Vagina (tissue), 2 donors: ENCODE data around the gene UTY.

ENCODE experiments used
- CTCF ChIP-seq, 3 experiments: fragments of 450-650 bp in 2 of 3; fragments of 200-600 bp in 1 of 3; sonication (generic) in 1 of 3; IDR thresholded peaks; one replicate each; pipeline ENCODE4 v1.5.1; 2017 to 2019; ENCODE audit warnings: antibody characterized with exemption in 3 of 3, mild to moderate bottlenecking in 2 of 3, moderate library complexity in 2 of 3
- POLR2A ChIP-seq, 2 donors: fragments of 450-650 bp; IDR thresholded peaks; one replicate each; pipeline ENCODE4 v1.6.1; 2017; ENCODE audit warnings: antibody characterized with exemption in 2 of 2, mild to moderate bottlenecking in 2 of 2, moderate library complexity in 2 of 2
- POLR2AphosphoS5 ChIP-seq, 2 donors: sonication (generic); formaldehyde crosslinking; IDR thresholded peaks; one replicate each; pipeline ENCODE4 v1.9.0; 2017; ENCODE audit warnings: antibody characterized with exemption in 2 of 2, mild to moderate bottlenecking in 2 of 2, low read depth in 1 of 2; ENCODE audit not compliant: insufficient read depth in 1 of 2

- no peak for TF ChIP-seq POLR2AphosphoS5 (IDR thresholded peaks at IDR 0.05; ENCODE audit: insufficient read depth in 1 of 2, low read depth in 1 of 2)
- no peak for TF ChIP-seq POLR2A (IDR thresholded peaks at IDR 0.05)
- TF ChIP-seq CTCF (IDR thresholded peaks at IDR 0.05) = no peak
These were observed 8.9 kb upstream of the UTY start for GRCh38 chrY:13488738-13489137.
